IMR-90 (cell line): ENCODE measurements around the gene FGGY. TPM values are rescaled to one million over a fixed set of nuclear protein-coding genes. Genes with fewer than 3 reads are reported as not detected.

Experiments
- ATAC-seq: fragments of 200-7000 bp; cut with Tn5 transposase; 2 replicates; pipeline ENCODE4 v1.9.1; 2020; ENCODE audit warnings: low read depth, mild to moderate bottlenecking, moderate library complexity
- BruUV-seq: library from RNA; stranded (reverse); fragments of 400-500 nt; replicated peaks from 2 replicates; lab custom pipeline; 2021; lab: Mats Ljungman, UMichigan
- CTCF ChIA-PET: fragments of 300-600 bp; formaldehyde crosslinking; extraction: SDS; loops from one replicate; lab custom pipeline; 2021; ENCODE audit warnings: antibody characterized with exemption; lab: Yijun Ruan, JAX
- POLR2A ChIA-PET: fragments of 300-600 bp; sonication (Branson Sonifier 250); formaldehyde crosslinking; loops from one replicate; lab custom pipeline; 2022; ENCODE audit warnings: antibody characterized with exemption; ENCODE audit not compliant: unreplicated experiment; lab: Charles Lee
- DNase-seq: peaks from one replicate; pipeline ENCODE4 v3.0.0; 2013
- H2AFZ ChIP-seq: replicated peaks from 2 replicates; pipeline ENCODE3; 2013; ENCODE audit warnings: low read length, mild to moderate bottlenecking; ENCODE audit not compliant: poor library complexity
- H2AK5ac ChIP-seq: 2 replicates; pipeline ENCODE4 v1.6.1; 2013; ENCODE audit warnings: low read depth, low read length, inconsistent platforms
- H2AK9ac ChIP-seq: replicated peaks from 2 replicates; pipeline ENCODE3; 2013; ENCODE audit warnings: mild to moderate bottlenecking, low read depth, low read length, moderate library complexity; ENCODE audit not compliant: poor library complexity
- H2BK120ac ChIP-seq: 2 replicates; pipeline ENCODE4 v1.6.1; 2013; ENCODE audit warnings: low read depth, low read length, inconsistent platforms
- H2BK15ac ChIP-seq: 3 replicates; pipeline ENCODE4 v1.6.1; 2013; ENCODE audit warnings: low read depth, low read length, inconsistent platforms
- H2BK20ac ChIP-seq: 2 replicates; pipeline ENCODE4 v1.6.1; 2013; ENCODE audit warnings: low read depth, mild to moderate bottlenecking, inconsistent platforms, low read length, moderate library complexity
- H2BK5ac ChIP-seq: 2 replicates; pipeline ENCODE4 v1.6.1; 2013; ENCODE audit warnings: mild to moderate bottlenecking, low read depth, low read length, inconsistent platforms; ENCODE audit not compliant: poor library complexity, severe bottlenecking
- H3K14ac ChIP-seq: replicated peaks from 2 replicates; pipeline ENCODE4 v1.6.1; 2013; ENCODE audit warnings: low read depth, low read length, inconsistent platforms
- H3K18ac ChIP-seq: 2 replicates; pipeline ENCODE4 v1.6.1; 2013; ENCODE audit warnings: low read depth, low read length, control low read depth
- H3K23ac ChIP-seq: 2 replicates; pipeline ENCODE4 v1.6.1; 2013; ENCODE audit warnings: low read depth, low read length, inconsistent platforms
- H3K27ac ChIP-seq: 2 replicates; pipeline ENCODE4 v1.5.1; 2013; ENCODE audit warnings: mild to moderate bottlenecking, control low read depth, low read length; ENCODE audit not compliant: insufficient read depth
- H3K27me3 ChIP-seq: 2 replicates; pipeline ENCODE4 v1.6.1; 2013; ENCODE audit warnings: low read length; ENCODE audit not compliant: control insufficient read depth, insufficient read depth
- H3K36me3 ChIP-seq: 2 replicates; pipeline ENCODE4 v1.6.1; 2013; ENCODE audit warnings: low read length, mixed read lengths; ENCODE audit not compliant: control insufficient read depth, insufficient read depth
- H3K4ac ChIP-seq: 2 replicates; pipeline ENCODE4 v1.6.1; 2013; ENCODE audit warnings: low read depth, low read length, inconsistent platforms
- H3K4me1 ChIP-seq: 2 replicates; pipeline ENCODE4 v1.6.1; 2013; ENCODE audit warnings: low read length, mixed read lengths; ENCODE audit not compliant: control insufficient read depth, insufficient read depth
- H3K4me2 ChIP-seq: 2 replicates; pipeline ENCODE4 v1.6.1; 2013; ENCODE audit warnings: low read depth, mild to moderate bottlenecking, control low read depth, low read length, moderate library complexity
- H3K4me3 ChIP-seq: 2 replicates; pipeline ENCODE4 v1.5.1; 2013; ENCODE audit warnings: low read depth, mild to moderate bottlenecking, control low read depth, low read length, moderate library complexity; ENCODE audit not compliant: insufficient read depth
- H3K56ac ChIP-seq: 2 replicates; pipeline ENCODE4 v1.6.1; 2013; ENCODE audit warnings: low read length, inconsistent platforms; ENCODE audit not compliant: insufficient read depth; ENCODE audit errors: extremely low read depth
- H3K79me1 ChIP-seq, 2 experiments: 2 replicates each; pipeline ENCODE4 v1.6.1; 2013; ENCODE audit warnings: low read length in 2 of 2, inconsistent platforms in 1 of 2, low read depth in 1 of 2
- H3K9ac ChIP-seq: 2 replicates; pipeline ENCODE4 v1.6.1; 2013; ENCODE audit warnings: low read depth, low read length, control low read depth
- H3K9me1 ChIP-seq: 2 replicates; pipeline ENCODE4 v1.6.1; 2013; ENCODE audit warnings: low read length, inconsistent platforms; ENCODE audit not compliant: insufficient read depth
- H3K9me3 ChIP-seq: 2 replicates; pipeline ENCODE4 v1.6.1; 2013; ENCODE audit warnings: low read length; ENCODE audit not compliant: control insufficient read depth, insufficient read depth
- H4K20me1 ChIP-seq: 2 replicates; pipeline ENCODE4 v1.6.1; 2013; ENCODE audit warnings: low read length, inconsistent platforms; ENCODE audit not compliant: insufficient read depth
- H4K5ac ChIP-seq: 2 replicates; pipeline ENCODE4 v1.6.1; 2013; ENCODE audit warnings: mild to moderate bottlenecking, low read depth, low read length, control low read depth
- H4K8ac ChIP-seq, 2 experiments: 2 replicates each; pipeline ENCODE4 v1.6.1; 2013; ENCODE audit warnings: low read depth in 2 of 2, low read length in 2 of 2, control low read depth in 1 of 2, inconsistent platforms in 1 of 2
- H4K91ac ChIP-seq: 2 replicates; pipeline ENCODE4 v1.6.1; 2013; ENCODE audit warnings: low read depth, low read length, inconsistent platforms; ENCODE audit not compliant: insufficient read depth
- CEBPB ChIP-seq: IDR thresholded peaks from 2 replicates; pipeline ENCODE4 v1.6.1; 2012; ENCODE audit warnings: low read depth, low read length, improper control_type of control experiment
- CHD1 ChIP-seq: IDR thresholded peaks from 2 replicates; pipeline ENCODE4 v1.6.1; 2012; ENCODE audit warnings: low read depth, low read length, improper control_type of control experiment
- MAFK ChIP-seq: IDR thresholded peaks from 2 replicates; pipeline ENCODE4 v1.6.1; 2012; ENCODE audit warnings: low read depth, low read length, improper control_type of control experiment
- MAZ ChIP-seq: IDR thresholded peaks from 2 replicates; pipeline ENCODE4 v1.6.1; 2012; ENCODE audit warnings: low read depth, mild to moderate bottlenecking, low read length, improper control_type of control experiment, moderate library complexity, borderline replicate concordance
- NFE2L2 ChIP-seq: fragments of 150-350 bp; IDR thresholded peaks from 2 replicates; pipeline ENCODE4 v1.6.1; 2016; ENCODE audit warnings: low read depth, mild to moderate bottlenecking, low read length
- POLR2A ChIP-seq: IDR thresholded peaks from 2 replicates; pipeline ENCODE4 v1.6.1; 2012; ENCODE audit warnings: mild to moderate bottlenecking, low read depth, low read length
- WGBS, 2 experiments: methylation state at CpG; one replicate each; pipeline versions ENCODE4 v1.1.5 to v1.1.7; 2013; ENCODE audit warnings: missing lambda C conversion rate in 2 of 2; ENCODE audit not compliant: insufficient read length in 1 of 2; ENCODE audit errors: extremely low coverage in 2 of 2; 5-methylcytosine and 5-hydroxymethylcytosine counted together
- dilution Hi-C: fragments of 300-500 bp; cut with HindIII; formaldehyde crosslinking; loops from one replicate; pipeline ENCODE4 v1.14.3; 2018; ENCODE audit warnings: low sequenced_read_pairs; ENCODE audit not compliant: unreplicated experiment
- in situ Hi-C: fragments of 300-500 bp; cut with MboI; formaldehyde crosslinking; loops from 3 replicates; pipeline ENCODE4 v1.14.3; 2019; ENCODE audit warnings: low sequenced_read_pairs, inconsistent platforms, mixed read lengths
- intact Hi-C: fragments of 100-400 bp; cut with micrococcal nuclease; formaldehyde crosslinking; loops from 2 replicates; pipeline ENCODE4 v1.10.0; 2022
- polyA plus RNA-seq, 3 experiments: library from polyadenylated mRNA; depleted of rRNA; stranded (reverse); fragments of >200 nt; gene quantifications; 2 replicates each; pipeline ENCODE4 v1.2.3, GENCODE V29; 2012; ENCODE audit warnings: low replicate concordance in 1 of 3
- total RNA-seq: library from RNA; depleted of rRNA; stranded (reverse); fragments of >200 nt; gene quantifications from 2 replicates; pipeline ENCODE4 v1.2.3, GENCODE V29; 2012
- TF ChIP-seq, protein P1 (sequence below): fragments of 150-350 bp; IDR thresholded peaks from 2 replicates; pipeline ENCODE4 v1.6.1; 2016; ENCODE audit warnings: low read depth, mild to moderate bottlenecking, low read length, moderate library complexity, borderline replicate concordance

The FGGY gene
- total and polyA plus RNA-seq, 2 of the 4 experiments (the other 2 are of a cell fraction), result 5.6 to 14.0 TPM

DNA sequence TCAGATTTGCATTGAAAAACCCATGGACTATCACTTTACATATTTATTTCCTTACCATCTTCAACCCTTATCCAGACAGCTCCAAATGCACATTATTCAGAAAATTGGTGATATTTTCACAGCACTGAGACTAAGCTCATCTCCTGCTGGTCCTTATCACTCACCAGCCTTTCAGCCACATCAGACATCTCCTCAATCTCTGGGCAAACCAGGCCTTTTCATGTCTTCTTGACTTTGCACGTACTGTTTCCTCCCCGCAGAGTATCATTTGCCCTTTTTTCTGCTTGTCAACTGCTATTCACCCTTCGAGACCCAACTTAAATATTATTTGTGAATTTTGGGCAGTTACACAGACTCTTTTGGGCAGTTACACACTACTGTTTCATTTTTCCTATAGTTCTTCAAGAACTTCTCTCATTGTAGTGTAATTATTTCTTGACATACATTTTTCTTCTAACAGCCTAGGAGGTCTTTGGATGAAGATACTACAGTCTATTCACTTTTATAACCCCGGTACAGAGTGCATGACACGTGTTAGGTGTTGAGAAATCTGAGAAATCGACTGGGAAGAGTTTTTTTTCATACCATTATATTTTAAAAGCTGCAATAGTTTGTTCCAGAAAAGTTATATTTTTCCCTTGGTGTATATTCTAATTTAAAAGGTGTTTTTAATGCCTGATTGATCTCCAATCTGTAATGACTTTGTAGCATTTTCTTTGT is 98.0 kb downstream of the FGGY start:
- CTCF ChIA-PET, result no interaction called here
- H3K4me2 ChIP-seq, result no peak overlapping the region
- intact Hi-C loops, result no loop called here

More for the DNA sequence above, 98.0 kb downstream of the FGGY start:
- 100% methylated on average over 2 of the region's 6 CpGs; no CpG with 5 or more reads in 1 of the 2 experiments for WGBS, 2 experiments
- H4K8ac ChIP-seq, result no peak overlapping the region
- no peak overlapping the region for H2AFZ ChIP-seq
- H4K20me1 ChIP-seq, result no peaks in the 10 kb centered on the region
- H3K18ac ChIP-seq, result no peak overlapping the region
- no peak overlapping the region for H2AK9ac ChIP-seq
- POLR2A ChIA-PET, result no interaction called here
- H3K56ac ChIP-seq, result no peak overlapping the region
- no peak overlapping the region for H4K91ac ChIP-seq
- dilution Hi-C loops, result no loop called here
- no peaks in the 10 kb centered on the region for H3K9me1 ChIP-seq
- DNase-seq (no peak), ATAC-seq (no peak)
- no peak overlapping the region for H2BK15ac ChIP-seq
- no peak overlapping the region for H2BK120ac ChIP-seq
- H3K4ac ChIP-seq, result no peak overlapping the region
- H4K5ac ChIP-seq, result no peak overlapping the region
- no peaks in the 10 kb centered on the region for H3K9me3 ChIP-seq
- H3K36me3 ChIP-seq, result no peaks in the 10 kb centered on the region
- no peaks in the 10 kb centered on the region for H3K79me1 ChIP-seq
- H2BK5ac ChIP-seq, result no peak overlapping the region
- H3K23ac ChIP-seq, result no peak overlapping the region
- no peaks in the 10 kb centered on the region for H3K27me3 ChIP-seq
- in situ Hi-C loops, result no loop called here
- no peak overlapping the region for H3K4me3 ChIP-seq
- TF ChIP-seq NFE2L2, result no peak
- TF ChIP-seq CEBPB, result no peak
- TF ChIP-seq CHD1, result no peak
- TF ChIP-seq, protein P1, sequence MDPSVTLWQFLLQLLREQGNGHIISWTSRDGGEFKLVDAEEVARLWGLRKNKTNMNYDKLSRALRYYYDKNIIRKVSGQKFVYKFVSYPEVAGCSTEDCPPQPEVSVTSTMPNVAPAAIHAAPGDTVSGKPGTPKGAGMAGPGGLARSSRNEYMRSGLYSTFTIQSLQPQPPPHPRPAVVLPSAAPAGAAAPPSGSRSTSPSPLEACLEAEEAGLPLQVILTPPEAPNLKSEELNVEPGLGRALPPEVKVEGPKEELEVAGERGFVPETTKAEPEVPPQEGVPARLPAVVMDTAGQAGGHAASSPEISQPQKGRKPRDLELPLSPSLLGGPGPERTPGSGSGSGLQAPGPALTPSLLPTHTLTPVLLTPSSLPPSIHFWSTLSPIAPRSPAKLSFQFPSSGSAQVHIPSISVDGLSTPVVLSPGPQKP, result no peak
- no peak for TF ChIP-seq MAFK
- no peak for TF ChIP-seq MAZ
- no peak for TF ChIP-seq POLR2A
- H3K27ac ChIP-seq, result no peak overlapping the region
- H2BK20ac ChIP-seq, result no peak overlapping the region
- no TSS peak for BruUV-seq
- H3K4me1 ChIP-seq, result peaks cover 6% of the 10 kb centered on the region
- H2AK5ac ChIP-seq, result no peak overlapping the region
- no peak overlapping the region for H3K9ac ChIP-seq
- no peak overlapping the region for H3K14ac ChIP-seq
